Measurements from ENCODE around the gene SKI. TPM values are rescaled to one million over a fixed set of nuclear protein-coding genes. Genes with fewer than 3 reads are reported as not detected.
A peak's percentile ranks its signal among the peaks of the same experiment; 100 is the strongest.

The SKI gene
- total and polyA plus RNA-seq, 2 of the 4 experiments (the other 2 are of a cell fraction) = 2.3 to 20.1 TPM

DNA sequence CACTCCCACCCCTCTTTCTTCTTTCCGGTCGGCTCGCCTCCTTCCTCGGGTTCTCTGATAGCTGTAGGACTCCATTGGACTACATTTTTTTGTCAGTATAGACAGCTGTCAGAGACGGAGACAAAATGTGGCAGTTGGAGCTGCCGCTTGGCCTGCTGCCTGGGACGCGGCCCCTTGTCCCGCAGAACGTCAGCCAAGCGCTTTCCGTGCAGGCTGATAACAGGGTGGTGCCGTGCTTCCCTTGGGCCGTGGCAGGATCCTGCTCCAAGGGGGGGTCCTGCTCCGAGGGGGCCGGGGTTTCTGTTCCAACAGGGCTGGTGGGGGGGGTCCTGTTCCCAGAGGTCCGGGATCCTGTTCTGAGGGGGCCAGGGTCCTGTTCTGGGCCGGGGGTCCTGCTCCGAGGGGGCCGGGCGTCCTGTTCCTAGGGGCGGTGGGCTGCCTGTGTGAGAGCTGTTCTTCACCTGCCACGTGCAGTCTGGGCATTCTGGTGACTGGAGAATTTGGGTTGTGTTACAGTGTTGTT lies 4.9 kb downstream of the SKI start:
- Histone ChIP-seq H2BK15ac (ENCODE audit: low read depth, low read length) (no peak overlapping the region), H3K4me1 (ENCODE audit: control insufficient read depth, insufficient read depth, low read length) (peaks cover 37% of the 10 kb centered on the region), H2AFZ (replicated peaks; ENCODE audit: low read length, poor library complexity) (peak overlapping the region; percentile 35), H3K79me1 (ENCODE audit: low read depth in 1 of 2, low read length in 2 of 2) (peaks cover 0 to 24% of the 10 kb centered on the region in 2 experiments; a peak in 1 of 4 replicates), H2BK20ac (ENCODE audit: low read depth, low read length) (no peak overlapping the region), H3K9me3 (ENCODE audit: control insufficient read depth, insufficient read depth, low read length) (no peaks in the 10 kb centered on the region), H3K4me2 (ENCODE audit: low read depth, low read length) (peak overlapping the region; percentile 85), H4K8ac (ENCODE audit: low read depth in 2 of 2, low read length in 2 of 2) (0 out of 4 replicates have a peak overlapping the region, but pooled peaks of 1 of the 2 experiments have one; percentile 36), H4K20me1 (ENCODE audit: insufficient read depth, low read length) (peaks cover 94% of the 10 kb centered on the region), H2AK9ac (replicated peaks; ENCODE audit: low read depth, low read length, poor library complexity) (peak overlapping the region; percentile 87), H3K56ac (ENCODE audit: extremely low read depth, insufficient read depth, low read length) (no peak overlapping the region), H3K36me3 (ENCODE audit: control insufficient read depth, insufficient read depth, low read length) (peaks cover 6% of the 10 kb centered on the region; the same call in 1 of the 2 replicates), H3K4me3 (ENCODE audit: insufficient read depth, low read depth, low read length) (peak overlapping the region; percentile 31; the same call in 1 of the 2 replicates), H4K91ac (ENCODE audit: insufficient read depth, low read depth, low read length) (no peak overlapping the region), H2BK120ac (ENCODE audit: low read depth, low read length) (no peak overlapping the region), H3K9ac (ENCODE audit: low read depth, low read length) (peak overlapping the region; percentile 38), H3K4ac (ENCODE audit: low read depth, low read length) (0 out of 2 replicates have a peak overlapping the region, but pooled peaks have one; percentile 20), H3K14ac (replicated peaks; ENCODE audit: low read depth, low read length) (no peak overlapping the region; the same call in 1 of the 2 replicates), H3K18ac (ENCODE audit: low read depth, low read length) (no peak overlapping the region), H4K5ac (ENCODE audit: low read depth, low read length) (no peak overlapping the region; the same call in 1 of the 2 replicates), H3K23ac (ENCODE audit: low read depth, low read length) (peak overlapping the region; percentile 20; the same call in 1 of the 2 replicates), H2BK5ac (ENCODE audit: low read depth, low read length, poor library complexity, severe bottlenecking) (peak overlapping the region; percentile 35), H3K27ac (ENCODE audit: insufficient read depth, low read length) (peak overlapping the region; percentile 74; the same call in 1 of the 2 replicates), H2AK5ac (ENCODE audit: low read depth, low read length) (no peak overlapping the region), H3K27me3 (ENCODE audit: control insufficient read depth, insufficient read depth, low read length) (no peaks in the 10 kb centered on the region), H3K9me1 (ENCODE audit: insufficient read depth, low read length) (peaks cover 13% of the 10 kb centered on the region)
- TF ChIP-seq MAZ (IDR thresholded peaks at IDR 0.05; ENCODE audit: borderline replicate concordance, low read depth, low read length) (no peak), CEBPB (IDR thresholded peaks at IDR 0.05; ENCODE audit: low read depth, low read length) (no peak), POLR2A (IDR thresholded peaks at IDR 0.05; ENCODE audit: low read depth, low read length) (no peak), CHD1 (IDR thresholded peaks at IDR 0.05; ENCODE audit: low read depth, low read length) (no peak), FOS (IDR thresholded peaks at IDR 0.05; ENCODE audit: low read depth, low read length) (no peak), BHLHE40 (IDR thresholded peaks at IDR 0.05; ENCODE audit: low read depth, low read length) (no peak), MXI1 (IDR thresholded peaks at IDR 0.05; ENCODE audit: borderline replicate concordance, low read depth, low read length) (no peak), NFE2L2 (IDR thresholded peaks at IDR 0.05; ENCODE audit: low read depth, low read length) (no peak), RCOR1 (IDR thresholded peaks at IDR 0.05; ENCODE audit: insufficient replicate concordance, low read length) (no peak), RAD21 (IDR thresholded peaks at IDR 0.05; ENCODE audit: low read length) (no peak)
- TF ChIP-seq, protein P1, sequence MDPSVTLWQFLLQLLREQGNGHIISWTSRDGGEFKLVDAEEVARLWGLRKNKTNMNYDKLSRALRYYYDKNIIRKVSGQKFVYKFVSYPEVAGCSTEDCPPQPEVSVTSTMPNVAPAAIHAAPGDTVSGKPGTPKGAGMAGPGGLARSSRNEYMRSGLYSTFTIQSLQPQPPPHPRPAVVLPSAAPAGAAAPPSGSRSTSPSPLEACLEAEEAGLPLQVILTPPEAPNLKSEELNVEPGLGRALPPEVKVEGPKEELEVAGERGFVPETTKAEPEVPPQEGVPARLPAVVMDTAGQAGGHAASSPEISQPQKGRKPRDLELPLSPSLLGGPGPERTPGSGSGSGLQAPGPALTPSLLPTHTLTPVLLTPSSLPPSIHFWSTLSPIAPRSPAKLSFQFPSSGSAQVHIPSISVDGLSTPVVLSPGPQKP (IDR thresholded peaks at IDR 0.05; ENCODE audit: borderline replicate concordance, low read depth, low read length) = no peak
- TF ChIP-seq, protein P2, sequence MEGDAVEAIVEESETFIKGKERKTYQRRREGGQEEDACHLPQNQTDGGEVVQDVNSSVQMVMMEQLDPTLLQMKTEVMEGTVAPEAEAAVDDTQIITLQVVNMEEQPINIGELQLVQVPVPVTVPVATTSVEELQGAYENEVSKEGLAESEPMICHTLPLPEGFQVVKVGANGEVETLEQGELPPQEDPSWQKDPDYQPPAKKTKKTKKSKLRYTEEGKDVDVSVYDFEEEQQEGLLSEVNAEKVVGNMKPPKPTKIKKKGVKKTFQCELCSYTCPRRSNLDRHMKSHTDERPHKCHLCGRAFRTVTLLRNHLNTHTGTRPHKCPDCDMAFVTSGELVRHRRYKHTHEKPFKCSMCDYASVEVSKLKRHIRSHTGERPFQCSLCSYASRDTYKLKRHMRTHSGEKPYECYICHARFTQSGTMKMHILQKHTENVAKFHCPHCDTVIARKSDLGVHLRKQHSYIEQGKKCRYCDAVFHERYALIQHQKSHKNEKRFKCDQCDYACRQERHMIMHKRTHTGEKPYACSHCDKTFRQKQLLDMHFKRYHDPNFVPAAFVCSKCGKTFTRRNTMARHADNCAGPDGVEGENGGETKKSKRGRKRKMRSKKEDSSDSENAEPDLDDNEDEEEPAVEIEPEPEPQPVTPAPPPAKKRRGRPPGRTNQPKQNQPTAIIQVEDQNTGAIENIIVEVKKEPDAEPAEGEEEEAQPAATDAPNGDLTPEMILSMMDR (conservative IDR thresholded peaks at IDR 0.05; ENCODE audit: low read depth, low read length) = no peak
- TF ChIP-seq, protein P3, sequence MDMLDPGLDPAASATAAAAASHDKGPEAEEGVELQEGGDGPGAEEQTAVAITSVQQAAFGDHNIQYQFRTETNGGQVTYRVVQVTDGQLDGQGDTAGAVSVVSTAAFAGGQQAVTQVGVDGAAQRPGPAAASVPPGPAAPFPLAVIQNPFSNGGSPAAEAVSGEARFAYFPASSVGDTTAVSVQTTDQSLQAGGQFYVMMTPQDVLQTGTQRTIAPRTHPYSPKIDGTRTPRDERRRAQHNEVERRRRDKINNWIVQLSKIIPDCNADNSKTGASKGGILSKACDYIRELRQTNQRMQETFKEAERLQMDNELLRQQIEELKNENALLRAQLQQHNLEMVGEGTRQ (IDR thresholded peaks at IDR 0.05; ENCODE audit: low read depth, low read length) = no peak
- in situ Hi-C loops (cut with MboI; ENCODE audit: low sequenced_read_pairs) = loop anchor here (5.0 kb wide), 1 partner anchor 36 kb away; no protein-coding TSS in a partner anchor
- no TSS peak for BruUV-seq (replicated peaks)
- intact Hi-C loops (cut with micrococcal nuclease) = loop anchor here (5.0 kb wide), 1 partner anchor 44 kb away; no protein-coding TSS in a partner anchor
- WGBS, 2 experiments (ENCODE audit: extremely low coverage in 2 of 2, insufficient read length in 1 of 2) = 14% methylated on average over 6 of the region's 23 CpGs; no CpG with 5 or more reads in 1 of the 2 experiments
- no peak for ATAC-seq (ENCODE audit: low read depth)
- ChIA-PET CTCF (interaction anchor here (0.6 to 1.3 kb wide), 4 partner anchors 38 to 189 kb away, joined by 3 to 5 read pairs (median 4); partner anchors contain the start of gene FAAP20), POLR2A (ENCODE audit: unreplicated experiment) (no interaction called here)
- no peak for DNase-seq
- dilution Hi-C loops (cut with HindIII; ENCODE audit: low sequenced_read_pairs, unreplicated experiment) = no loop called here
